HEK293T (cell line): ENCODE measurements around the gene SMIM13.

Experiments used
- BHLHE40 ChIP-seq: fragments of 450-650 bp; IDR thresholded peaks from 2 replicates; pipeline ENCODE4 v1.6.1; 2016; ENCODE audit warnings: mild to moderate bottlenecking, moderate library complexity, borderline replicate concordance
- CTBP1 ChIP-seq: fragments of 450-650 bp; IDR thresholded peaks from 2 replicates; pipeline ENCODE4 v1.6.1; 2016; ENCODE audit warnings: borderline replicate concordance
- ELF4 ChIP-seq: fragments of 450-650 bp; IDR thresholded peaks from 2 replicates; pipeline ENCODE4 v1.6.1; 2017; ENCODE audit warnings: antibody characterized with exemption
- FOXA1 ChIP-seq: fragments of 450-650 bp; IDR thresholded peaks from 2 replicates; pipeline ENCODE4 v1.6.1; 2016; ENCODE audit warnings: mild to moderate bottlenecking
- FOXK2 ChIP-seq: fragments of 450-650 bp; IDR thresholded peaks from 2 replicates; pipeline ENCODE4 v1.6.1; 2016; ENCODE audit warnings: mild to moderate bottlenecking
- FOXM1 ChIP-seq: fragments of 450-650 bp; IDR thresholded peaks from 2 replicates; pipeline ENCODE4 v1.6.1; 2017; ENCODE audit warnings: mild to moderate bottlenecking, borderline replicate concordance
- HDGF ChIP-seq: fragments of 450-650 bp; IDR thresholded peaks from 2 replicates; pipeline ENCODE4 v1.6.1; 2017; ENCODE audit warnings: antibody characterized with exemption, borderline replicate concordance
- LEF1 ChIP-seq: fragments of 450-650 bp; IDR thresholded peaks from 2 replicates; pipeline ENCODE4 v1.6.1; 2017; ENCODE audit warnings: mild to moderate bottlenecking, borderline replicate concordance
- NFRKB ChIP-seq: fragments of 450-650 bp; IDR thresholded peaks from 2 replicates; pipeline ENCODE4 v1.6.1; 2016; ENCODE audit warnings: mild to moderate bottlenecking, moderate library complexity
- SP1 ChIP-seq: fragments of 450-650 bp; IDR thresholded peaks from 2 replicates; pipeline ENCODE4 v1.6.1; 2017
- SUZ12 ChIP-seq: fragments of 450-650 bp; IDR thresholded peaks from 2 replicates; pipeline ENCODE4 v1.6.1; 2016; ENCODE audit warnings: mild to moderate bottlenecking
- ZNF384 ChIP-seq: fragments of 450-650 bp; IDR thresholded peaks from 2 replicates; pipeline ENCODE4 v1.6.1; 2016

DNA sequence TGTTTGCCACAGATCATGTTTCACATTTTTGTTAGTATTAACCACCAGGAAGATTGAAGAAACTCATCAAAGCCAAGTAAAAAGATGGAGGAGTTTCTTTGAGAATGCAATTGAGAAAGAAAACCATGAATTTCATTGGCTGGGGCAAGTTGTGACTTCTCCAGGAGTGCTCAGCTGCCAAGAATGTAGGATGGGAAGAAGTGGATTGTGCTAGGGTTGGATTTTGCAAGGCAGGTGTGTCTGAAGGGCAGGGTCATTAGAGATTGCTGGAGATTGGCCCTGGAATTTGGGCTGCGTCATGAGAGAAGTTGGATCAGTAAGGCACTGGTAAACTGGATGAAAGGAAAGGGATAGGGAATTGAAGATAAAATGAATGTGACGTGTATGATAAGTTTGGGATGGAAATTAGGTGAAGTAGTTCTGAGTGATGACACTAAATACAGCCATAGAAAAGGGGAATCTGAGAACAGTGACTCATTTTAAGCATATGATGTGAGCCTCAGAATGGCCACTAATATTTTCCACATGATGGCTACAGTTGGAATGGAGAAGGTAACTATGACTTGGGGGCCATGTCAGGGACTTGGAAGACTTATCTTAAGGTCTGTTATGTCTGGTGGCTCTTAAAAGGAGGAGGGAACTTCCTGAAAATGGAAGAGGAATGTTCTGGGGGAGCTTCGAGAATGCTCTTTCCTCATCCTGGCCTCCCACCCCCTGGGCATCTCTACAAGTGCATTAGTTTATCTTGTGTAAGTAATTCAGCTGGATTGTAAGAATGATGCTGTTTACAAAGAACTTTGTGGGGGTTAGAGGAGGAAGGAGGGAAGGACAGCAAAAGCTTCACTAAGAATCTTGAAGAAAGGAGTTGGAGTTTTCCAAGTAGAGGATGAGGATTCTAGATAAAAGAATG is 45.7 kb downstream of the SMIM13 start:
- TF ChIP-seq FOXA1 (no peak), SP1 (no peak), LEF1 (no peak), ELF4 (no peak), SUZ12 (no peak), FOXK2 (no peak), BHLHE40 (no peak), CTBP1 (no peak), FOXM1 (no peak), HDGF (no peak), NFRKB (no peak), ZNF384 (no peak)
